Breast epithelium (tissue), 4 donors: ENCODE results near the gene PRKG1. TPM values are rescaled to one million over a fixed set of nuclear protein-coding genes. Genes with fewer than 3 reads are reported as not detected.

Experiments
- DNase-seq, 2 donors: peaks; one replicate each; pipeline ENCODE4 v3.0.0-alpha.2; 2019; ENCODE audit warnings: low spot score in 2 of 2
- H3K27ac ChIP-seq, 2 donors: fragments of 200-600 bp; sonication (generic) in 1 of 2; one replicate each; pipeline ENCODE4 v1.5.1; 2016 to 2019; ENCODE audit warnings: mild to moderate bottlenecking in 1 of 2
- H3K27me3 ChIP-seq, 2 donors: fragments of 200-600 bp; sonication (generic) in 1 of 2; one replicate each; pipeline versions ENCODE4 v1.5.1 to v1.6.0; 2017 to 2019; ENCODE audit warnings: control low read depth in 1 of 2, mild to moderate bottlenecking in 1 of 2
- H3K36me3 ChIP-seq: fragments of 200-600 bp; one replicate; pipeline ENCODE4 v1.5.1; 2019
- H3K4me1 ChIP-seq, 2 donors: fragments of 200-600 bp; sonication (generic); one replicate each; pipeline ENCODE4 v1.5.1; 2016 to 2019; ENCODE audit warnings: control low read depth in 1 of 2
- H3K4me3 ChIP-seq, 3 donors: fragments of 200-600 bp; sonication (generic); 1 replicate in 2 of 3; 2 replicates in 1 of 3; pipeline ENCODE4 v1.5.1; 2016 to 2019; ENCODE audit warnings: mild to moderate bottlenecking in 3 of 3, moderate library complexity in 2 of 3
- H3K9me3 ChIP-seq, 2 donors: fragments of 200-600 bp; sonication (generic) in 1 of 2; one replicate each; pipeline ENCODE4 v1.5.1; 2016 to 2019; ENCODE audit warnings: control low read depth in 1 of 2
- POLR2A ChIP-seq: fragments of 450-650 bp; IDR thresholded peaks from one replicate; pipeline ENCODE4 v1.6.1; 2016; ENCODE audit warnings: antibody characterized with exemption, mild to moderate bottlenecking, moderate library complexity
- POLR2AphosphoS5 ChIP-seq, 3 donors: sonication (generic); formaldehyde crosslinking; IDR thresholded peaks; one replicate each; pipeline ENCODE4 v1.6.1; 2017; ENCODE audit warnings: antibody characterized with exemption in 3 of 3
- intact Hi-C: fragments of 100-400 bp; cut with DNase I; formaldehyde crosslinking; loops from one replicate; pipeline ENCODE4 v1.15.1; 2023; ENCODE audit warnings: low total_unique reads
- total RNA-seq, 3 donors: library from RNA; depleted of rRNA; stranded (reverse); fragments of >200 nt; gene quantifications; one replicate each; pipeline ENCODE4 v1.1.0, GENCODE V29; 2016
- TF ChIP-seq, protein P1 (sequence below), 3 donors: fragments of 450-650 bp; IDR thresholded peaks; one replicate each; pipeline ENCODE4 v1.5.1; 2016 to 2017; ENCODE audit warnings: antibody characterized with exemption in 3 of 3, mild to moderate bottlenecking in 3 of 3, moderate library complexity in 3 of 3

Gene PRKG1
- total RNA-seq, 3 donors from 2014 or later: 10.9 to 36.9 (median 19.7) TPM

GRCh38 chr10:52313256-52313932 is 1239.1 kb downstream of the PRKG1 start:
- no peaks in the 10 kb centered on the region for H3K4me1 ChIP-seq
- H3K27me3 ChIP-seq: peaks cover 0 to 41% of the 10 kb centered on the region in 2 donors
- DNase-seq: no peak
- no peak overlapping the region for H3K27ac ChIP-seq
- intact Hi-C loops: no loop called here
- peak overlapping the region; percentile 54 to 73 (median 55) for H3K4me3 ChIP-seq
- no peaks in the 10 kb centered on the region for H3K9me3 ChIP-seq
- no peaks in the 10 kb centered on the region for H3K36me3 ChIP-seq
- TF ChIP-seq, protein P1, sequence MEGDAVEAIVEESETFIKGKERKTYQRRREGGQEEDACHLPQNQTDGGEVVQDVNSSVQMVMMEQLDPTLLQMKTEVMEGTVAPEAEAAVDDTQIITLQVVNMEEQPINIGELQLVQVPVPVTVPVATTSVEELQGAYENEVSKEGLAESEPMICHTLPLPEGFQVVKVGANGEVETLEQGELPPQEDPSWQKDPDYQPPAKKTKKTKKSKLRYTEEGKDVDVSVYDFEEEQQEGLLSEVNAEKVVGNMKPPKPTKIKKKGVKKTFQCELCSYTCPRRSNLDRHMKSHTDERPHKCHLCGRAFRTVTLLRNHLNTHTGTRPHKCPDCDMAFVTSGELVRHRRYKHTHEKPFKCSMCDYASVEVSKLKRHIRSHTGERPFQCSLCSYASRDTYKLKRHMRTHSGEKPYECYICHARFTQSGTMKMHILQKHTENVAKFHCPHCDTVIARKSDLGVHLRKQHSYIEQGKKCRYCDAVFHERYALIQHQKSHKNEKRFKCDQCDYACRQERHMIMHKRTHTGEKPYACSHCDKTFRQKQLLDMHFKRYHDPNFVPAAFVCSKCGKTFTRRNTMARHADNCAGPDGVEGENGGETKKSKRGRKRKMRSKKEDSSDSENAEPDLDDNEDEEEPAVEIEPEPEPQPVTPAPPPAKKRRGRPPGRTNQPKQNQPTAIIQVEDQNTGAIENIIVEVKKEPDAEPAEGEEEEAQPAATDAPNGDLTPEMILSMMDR (IDR thresholded peaks at IDR 0.05): no peak
- TF ChIP-seq POLR2AphosphoS5 (IDR thresholded peaks at IDR 0.05) (no peak), POLR2A (no peak)

GRCh38 chr10:52313933-52314821 is 1239.9 kb downstream of the PRKG1 start, which contains the start of gene DKK1:
TSS of gene DKK1 (plus strand) at chr10:52314281. CDS start at chr10:52314435, 154 bp downstream.
- Histone ChIP-seq H3K4me3 (peak within 1 kb of the TSS; percentile 54 to 73 (median 55)), H3K27me3 (peaks cover 0 to 41% of the 10 kb centered on the region in 2 donors), H3K4me1 (no peaks in the 10 kb centered on the region), H3K27ac (no peak within 1 kb of the TSS), H3K36me3 (no peaks in the 10 kb centered on the region), H3K9me3 (no peaks in the 10 kb centered on the region)
- intact Hi-C loops: no loop called here
- DNase-seq: peak in 1 of 2 donors; percentile 21
- TF ChIP-seq POLR2AphosphoS5 (IDR thresholded peaks at IDR 0.05) (no peak), POLR2A (no peak)
- TF ChIP-seq, protein P1 (IDR thresholded peaks at IDR 0.05): peak; percentile 42 to 53 (median 45)

DNA sequence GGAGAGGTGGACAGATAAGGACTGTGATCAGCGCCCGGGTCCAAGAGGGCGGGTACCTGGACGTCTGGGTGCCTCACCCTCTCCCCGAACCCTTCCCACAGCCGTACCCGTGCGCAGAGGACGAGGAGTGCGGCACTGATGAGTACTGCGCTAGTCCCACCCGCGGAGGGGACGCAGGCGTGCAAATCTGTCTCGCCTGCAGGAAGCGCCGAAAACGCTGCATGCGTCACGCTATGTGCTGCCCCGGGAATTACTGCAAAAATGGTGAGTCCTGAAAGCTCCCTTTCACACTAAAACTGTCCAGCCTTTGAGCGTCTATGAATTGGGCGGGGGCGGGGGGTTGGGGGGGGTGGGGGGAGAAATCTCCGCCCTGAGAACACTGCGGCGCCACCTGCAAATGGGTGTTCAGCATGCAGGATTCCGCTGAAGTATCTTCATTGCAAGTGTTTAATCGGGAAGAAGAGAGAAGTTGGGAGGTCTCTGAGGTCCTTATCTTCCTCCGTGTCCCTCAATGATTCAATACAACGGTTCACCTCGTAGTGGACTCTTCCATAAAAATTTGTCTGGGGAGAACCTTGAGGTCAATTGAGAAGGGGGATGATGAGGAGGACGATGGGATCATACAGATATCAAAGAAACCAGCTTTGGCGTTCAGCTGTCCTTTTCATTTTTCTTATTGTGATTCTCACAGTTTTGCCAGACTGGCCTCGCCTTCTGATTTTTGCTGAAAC is 1240.7 kb downstream of the PRKG1 start:
- no peaks in the 10 kb centered on the region for H3K36me3 ChIP-seq
- peaks cover 0 to 35% of the 10 kb centered on the region in 2 donors for H3K27me3 ChIP-seq
- H3K4me3 ChIP-seq: peak overlapping the region; percentile 54 to 73 (median 55)
- H3K4me1 ChIP-seq: no peaks in the 10 kb centered on the region
- H3K9me3 ChIP-seq: no peaks in the 10 kb centered on the region
- TF ChIP-seq POLR2A: no peak
- no peak for TF ChIP-seq POLR2AphosphoS5 (IDR thresholded peaks at IDR 0.05)
- TF ChIP-seq, protein P1 (IDR thresholded peaks at IDR 0.05): no peak
- no peak overlapping the region for H3K27ac ChIP-seq
- intact Hi-C loops: no loop called here
- no peak for DNase-seq

- TF ChIP-seq, protein P1 (IDR thresholded peaks at IDR 0.05): no peak
- no peak for TF ChIP-seq POLR2AphosphoS5 (IDR thresholded peaks at IDR 0.05)
- no peak for TF ChIP-seq POLR2A
- DNase-seq: no peak
- intact Hi-C loops: no loop called here
- Histone ChIP-seq H3K4me1 (no peaks in the 10 kb centered on the region), H3K9me3 (no peaks in the 10 kb centered on the region), H3K27me3 (peaks cover 0 to 32% of the 10 kb centered on the region in 2 donors), H3K27ac (no peak overlapping the region), H3K4me3 (peak overlapping the region in 1 of 3 donors; percentile 54), H3K36me3 (no peaks in the 10 kb centered on the region)
Observed at GRCh38 chr10:52316001-52316400, 1241.7 kb downstream of the PRKG1 start.
